Measurements from ENCODE around the gene MAP7. TPM values are rescaled to one million over a fixed set of nuclear protein-coding genes. Genes with fewer than 3 reads are reported as not detected.

The MAP7 gene
- polyA plus RNA-seq, 1 donor from 2014 or later = 5.1 TPM

GRCh38 chr6:136500414-136500813, 49.8 kb downstream of the MAP7 start:
- H3K9ac ChIP-seq (ENCODE audit: low read length) = no peak overlapping the region
- H3K9me2 ChIP-seq (ENCODE audit: insufficient read depth, low read length) = no peaks in the 10 kb centered on the region
- H4K20me1 ChIP-seq (ENCODE audit: insufficient read depth) = no peaks in the 10 kb centered on the region
- H3K27ac ChIP-seq (ENCODE audit: low read length) = no peak overlapping the region
- no peaks in the 10 kb centered on the region for H3K9me3 ChIP-seq (ENCODE audit: low read length)
- no peaks in the 10 kb centered on the region for H3K27me3 ChIP-seq (ENCODE audit: insufficient read depth, low read depth, low read length)
- H3K79me2 ChIP-seq (replicated peaks; ENCODE audit: insufficient read depth, low read length) = no peaks in the 10 kb centered on the region
- no peaks in the 10 kb centered on the region for H3F3A ChIP-seq (ENCODE audit: insufficient read depth, low read length, poor library complexity, severe bottlenecking)
- no peak overlapping the region for H3K4me2 ChIP-seq (ENCODE audit: low read length)
- no peak overlapping the region for H2AFZ ChIP-seq (ENCODE audit: low read depth, low read length)
- TF ChIP-seq EP300 (conservative IDR thresholded peaks at IDR 0.05; ENCODE audit: poor library complexity, severe bottlenecking) (no peak), POLR2AphosphoS5 (IDR thresholded peaks at IDR 0.05) (no peak), SMC3 (conservative IDR thresholded peaks at IDR 0.05; ENCODE audit: poor library complexity) (no peak), EZH2 (IDR thresholded peaks at IDR 0.05; ENCODE audit: borderline replicate concordance, insufficient read depth, low read length, poor library complexity, severe bottlenecking) (no peak), CTCF (IDR thresholded peaks at IDR 0.05; ENCODE audit: poor library complexity, severe bottlenecking) (no peak), RAD21 (conservative IDR thresholded peaks at IDR 0.05) (no peak), REST (IDR thresholded peaks at IDR 0.05; ENCODE audit: borderline replicate concordance) (no peak), TAF1 (IDR thresholded peaks at IDR 0.05; ENCODE audit: low read depth) (no peak), MXI1 (conservative IDR thresholded peaks at IDR 0.05; ENCODE audit: poor library complexity, severe bottlenecking) (no peak)
- no peak overlapping the region for H3K4me3 ChIP-seq (ENCODE audit: low read length)
- H3K36me3 ChIP-seq (ENCODE audit: insufficient read depth, low read length) = no peaks in the 10 kb centered on the region

GRCh38 chr6:136499370-136499769, 50.9 kb downstream of the MAP7 start:
- H3K27ac ChIP-seq (ENCODE audit: low read length) = no peak overlapping the region

More at GRCh38 chr6:136499370-136499769, 50.9 kb downstream of the MAP7 start:
- TF ChIP-seq MXI1 (conservative IDR thresholded peaks at IDR 0.05; ENCODE audit: poor library complexity, severe bottlenecking) = no peak
- no peak for TF ChIP-seq REST (IDR thresholded peaks at IDR 0.05; ENCODE audit: borderline replicate concordance)
- no peak for TF ChIP-seq CTCF (IDR thresholded peaks at IDR 0.05; ENCODE audit: poor library complexity, severe bottlenecking)
- TF ChIP-seq RAD21 (conservative IDR thresholded peaks at IDR 0.05) = no peak
- TF ChIP-seq SMC3 (conservative IDR thresholded peaks at IDR 0.05; ENCODE audit: poor library complexity) = no peak
- no peak for TF ChIP-seq EZH2 (IDR thresholded peaks at IDR 0.05; ENCODE audit: borderline replicate concordance, insufficient read depth, low read length, poor library complexity, severe bottlenecking)
- no peak for TF ChIP-seq TAF1 (IDR thresholded peaks at IDR 0.05; ENCODE audit: low read depth)
- TF ChIP-seq EP300 (conservative IDR thresholded peaks at IDR 0.05; ENCODE audit: poor library complexity, severe bottlenecking) = no peak
- no peak for TF ChIP-seq POLR2AphosphoS5 (IDR thresholded peaks at IDR 0.05)
- H3K79me2 ChIP-seq (replicated peaks; ENCODE audit: insufficient read depth, low read length) = no peaks in the 10 kb centered on the region
- no peaks in the 10 kb centered on the region for H3K27me3 ChIP-seq (ENCODE audit: insufficient read depth, low read depth, low read length)
- H3K9me2 ChIP-seq (ENCODE audit: insufficient read depth, low read length) = no peaks in the 10 kb centered on the region
- no peaks in the 10 kb centered on the region for H3K36me3 ChIP-seq (ENCODE audit: insufficient read depth, low read length)
- H3F3A ChIP-seq (ENCODE audit: insufficient read depth, low read length, poor library complexity, severe bottlenecking) = no peaks in the 10 kb centered on the region
- H3K9ac ChIP-seq (ENCODE audit: low read length) = no peak overlapping the region
- no peaks in the 10 kb centered on the region for H3K9me3 ChIP-seq (ENCODE audit: low read length)
- no peak overlapping the region for H3K4me3 ChIP-seq (ENCODE audit: low read length)
- no peaks in the 10 kb centered on the region for H4K20me1 ChIP-seq (ENCODE audit: insufficient read depth)
- no peak overlapping the region for H2AFZ ChIP-seq (ENCODE audit: low read depth, low read length)
- no peak overlapping the region for H3K4me2 ChIP-seq (ENCODE audit: low read length)

Data from neural cell (in vitro differentiated cells).